OCI-LY7 (cell line): ENCODE measurements around the gene HOXA10. TPM values are rescaled to one million over a fixed set of nuclear protein-coding genes. Genes with fewer than 3 reads are reported as not detected.

Experiments used
- BruUV-seq: library from RNA; stranded (reverse); fragments of 400-500 nt; replicated peaks from 2 replicates; lab custom pipeline; 2021; lab: Mats Ljungman, UMichigan
- CTCF ChIA-PET: fragments of 300-600 bp; sonication (Branson Sonifier 250); formaldehyde crosslinking; loops from one replicate; lab custom pipeline; 2022; ENCODE audit warnings: antibody characterized with exemption; ENCODE audit not compliant: unreplicated experiment; lab: Charles Lee
- POLR2A ChIA-PET: fragments of 300-600 bp; sonication (Branson Sonifier 250); formaldehyde crosslinking; loops from one replicate; lab custom pipeline; 2022; ENCODE audit warnings: antibody characterized with exemption; lab: Charles Lee
- DNase-seq: peaks from one replicate; pipeline ENCODE4 v3.0.0-alpha.2; 2015; ENCODE audit warnings: low spot score
- H2AFZ ChIP-seq: fragments of 200-600 bp; sonication (generic), shearing (Covaris generic); 2 replicates; pipeline ENCODE4 v1.6.1; 2014; ENCODE audit warnings: mild to moderate bottlenecking, antibody characterized with exemption, low read length, moderate library complexity
- H3K27ac ChIP-seq: fragments of 200-600 bp; sonication (generic); 2 replicates; pipeline ENCODE4 v1.5.1; 2014; ENCODE audit warnings: mixed run types, low read depth, mild to moderate bottlenecking, moderate library complexity, low read length, inconsistent platforms; ENCODE audit not compliant: poor library complexity, severe bottlenecking
- H3K36me3 ChIP-seq: fragments of 200-600 bp; sonication (generic); 2 replicates; pipeline ENCODE4 v1.6.1; 2014; ENCODE audit warnings: mild to moderate bottlenecking, antibody characterized with exemption, low read length, moderate library complexity, mixed read lengths; ENCODE audit not compliant: insufficient read depth
- H3K4me1 ChIP-seq: fragments of 200-600 bp; sonication (generic); 2 replicates; pipeline ENCODE4 v1.5.1; 2014; ENCODE audit warnings: mild to moderate bottlenecking, low read length; ENCODE audit not compliant: insufficient read depth, poor library complexity, severe bottlenecking
- H3K4me2 ChIP-seq: fragments of 200-600 bp; sonication (generic); 2 replicates; pipeline ENCODE4 v1.6.1; 2014; ENCODE audit warnings: mild to moderate bottlenecking, low read length
- H3K4me3 ChIP-seq: fragments of 200-600 bp; sonication (generic); 2 replicates; pipeline ENCODE4 v1.5.1; 2014; ENCODE audit warnings: mild to moderate bottlenecking, low read depth, low read length; ENCODE audit not compliant: poor library complexity, severe bottlenecking
- H3K79me2 ChIP-seq: fragments of 200-600 bp; sonication (generic); 2 replicates; pipeline ENCODE4 v1.6.1; 2016; ENCODE audit warnings: low read depth, mild to moderate bottlenecking, low read length, moderate library complexity, mixed read lengths; ENCODE audit not compliant: insufficient read depth
- H3K9me2 ChIP-seq: fragments of 200-600 bp; sonication (generic); 2 replicates; pipeline ENCODE4 v1.6.1; 2016; ENCODE audit warnings: mild to moderate bottlenecking, low read length, mixed read lengths; ENCODE audit not compliant: insufficient read depth
- H3K9me3 ChIP-seq: fragments of 200-600 bp; sonication (generic); 2 replicates; pipeline ENCODE4 v1.6.1; 2014; ENCODE audit warnings: mild to moderate bottlenecking, mixed run types, low read length, mixed read lengths
- H4K20me1 ChIP-seq: fragments of 200-600 bp; sonication (generic); 2 replicates; pipeline ENCODE4 v1.6.1; 2014; ENCODE audit warnings: mild to moderate bottlenecking, antibody characterized with exemption, low read length, moderate library complexity, mixed read lengths; ENCODE audit not compliant: insufficient read depth
- CTCF ChIP-seq: fragments of 200-600 bp; sonication (generic); conservative IDR thresholded peaks from 2 replicates; pipeline ENCODE4 v1.5.1; 2014; ENCODE audit warnings: mild to moderate bottlenecking, antibody characterized with exemption, low read length, moderate library complexity, mixed read lengths
- EZH2phosphoT487 ChIP-seq: fragments of 200-600 bp; sonication (generic); IDR thresholded peaks from 2 replicates; pipeline ENCODE4 v1.6.1; 2018; ENCODE audit warnings: low read depth, borderline replicate concordance, mild to moderate bottlenecking, mixed run types, antibody characterized with exemption, low read length, moderate library complexity, mixed read lengths
- intact Hi-C: fragments of 100-400 bp; cut with micrococcal nuclease; formaldehyde crosslinking; loops from one replicate; pipeline ENCODE4 v1.10.0; 2022; ENCODE audit not compliant: unreplicated experiment
- total RNA-seq, 2 experiments: library from RNA; depleted of rRNA in 1 of 2; stranded (reverse); fragments of >200 nt in 1 of 2; shearing (Covaris generic) in 1 of 2; gene quantifications; 2 replicates each; pipeline ENCODE4 v1.2.3, GENCODE V29; 2014 to 2022

The HOXA10 gene
- total RNA-seq, 2 experiments from 2014 or later = not detected

GRCh38 chr7:27166531-27167505, 7.3 kb downstream of the HOXA10 start:
- TF ChIP-seq EZH2phosphoT487 (no peak), CTCF (no peak)
- intact Hi-C loops = no loop called here
- no peak overlapping the region for H3K4me3 ChIP-seq

DNA sequence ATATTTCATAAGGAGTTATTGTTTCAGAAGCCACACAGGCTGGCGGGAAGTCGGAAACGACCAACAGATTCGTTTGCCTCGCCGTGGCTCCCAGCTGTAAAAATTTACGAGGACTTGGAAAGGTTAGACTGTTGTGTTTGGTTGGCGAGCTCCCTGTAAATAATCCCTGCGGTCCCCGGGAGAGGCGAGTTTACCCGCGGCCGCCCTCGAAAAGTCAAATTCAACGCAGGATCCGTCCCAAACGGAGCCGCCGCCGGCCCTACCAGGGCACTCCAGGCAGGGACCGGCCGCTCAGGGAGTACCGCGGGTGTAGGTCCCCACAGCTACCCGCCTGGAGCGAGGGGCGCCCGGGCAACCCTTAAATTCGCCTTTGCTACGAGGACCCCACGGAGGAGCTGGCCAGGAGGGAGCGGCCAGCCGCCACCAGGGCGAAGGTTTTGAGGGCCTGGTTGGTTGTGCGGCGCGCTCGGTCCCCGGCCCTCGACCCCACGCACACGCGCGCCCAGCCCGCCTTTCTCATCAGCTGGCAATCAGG, 8.1 kb downstream of the HOXA10 start:
- Histone ChIP-seq H3K4me2 (no peak overlapping the region), H3K27ac (no peak overlapping the region), H4K20me1 (no peaks in the 10 kb centered on the region), H3K4me1 (no peaks in the 10 kb centered on the region), H3K9me2 (no peaks in the 10 kb centered on the region), H3K9me3 (no peaks in the 10 kb centered on the region), H2AFZ (no peak overlapping the region), H3K79me2 (no peaks in the 10 kb centered on the region), H3K36me3 (no peaks in the 10 kb centered on the region), H3K4me3 (no peak overlapping the region)
- TF ChIP-seq CTCF (no peak), EZH2phosphoT487 (no peak)
- ChIA-PET POLR2A (no interaction called here), CTCF (no interaction called here)
- intact Hi-C loops = no loop called here
- DNase-seq = no peak
- no TSS peak for BruUV-seq

More at GRCh38 chr7:27166531-27167505, 7.3 kb downstream of the HOXA10 start:
- Histone ChIP-seq H4K20me1 (no peaks in the 10 kb centered on the region), H3K4me2 (no peak overlapping the region), H3K9me3 (no peaks in the 10 kb centered on the region), H3K4me1 (no peaks in the 10 kb centered on the region), H3K79me2 (no peaks in the 10 kb centered on the region), H3K27ac (no peak overlapping the region), H3K9me2 (no peaks in the 10 kb centered on the region), H3K36me3 (no peaks in the 10 kb centered on the region), H2AFZ (no peak overlapping the region)
- ChIA-PET POLR2A (no interaction called here), CTCF (no interaction called here)
- no TSS peak for BruUV-seq
- no peak for DNase-seq
